Left renal cortex interstitium (tissue), 4 donors: Measurements from ENCODE around the gene HMX2. TPM values are rescaled to one million over a fixed set of nuclear protein-coding genes. Genes with fewer than 3 reads are reported as not detected.

Experiments
- DNase-seq, 4 donors: peaks; one replicate each; pipeline ENCODE4 v3.0.0-alpha.2; 2013; ENCODE audit warnings: low read depth in 4 of 4, low spot score in 2 of 4, missing footprints in 1 of 4
- polyA plus RNA-seq, 4 donors: library from polyadenylated mRNA; unstranded; fragments of 120-200 nt; gene quantifications; one replicate each; pipeline ENCODE4 v1.2.1, GENCODE V29; 2013; ENCODE audit not compliant: insufficient read length in 4 of 4

The HMX2 gene
- polyA plus RNA-seq, 4 donors: 1.4 to 2.9 (median 2.2) TPM

DNA sequence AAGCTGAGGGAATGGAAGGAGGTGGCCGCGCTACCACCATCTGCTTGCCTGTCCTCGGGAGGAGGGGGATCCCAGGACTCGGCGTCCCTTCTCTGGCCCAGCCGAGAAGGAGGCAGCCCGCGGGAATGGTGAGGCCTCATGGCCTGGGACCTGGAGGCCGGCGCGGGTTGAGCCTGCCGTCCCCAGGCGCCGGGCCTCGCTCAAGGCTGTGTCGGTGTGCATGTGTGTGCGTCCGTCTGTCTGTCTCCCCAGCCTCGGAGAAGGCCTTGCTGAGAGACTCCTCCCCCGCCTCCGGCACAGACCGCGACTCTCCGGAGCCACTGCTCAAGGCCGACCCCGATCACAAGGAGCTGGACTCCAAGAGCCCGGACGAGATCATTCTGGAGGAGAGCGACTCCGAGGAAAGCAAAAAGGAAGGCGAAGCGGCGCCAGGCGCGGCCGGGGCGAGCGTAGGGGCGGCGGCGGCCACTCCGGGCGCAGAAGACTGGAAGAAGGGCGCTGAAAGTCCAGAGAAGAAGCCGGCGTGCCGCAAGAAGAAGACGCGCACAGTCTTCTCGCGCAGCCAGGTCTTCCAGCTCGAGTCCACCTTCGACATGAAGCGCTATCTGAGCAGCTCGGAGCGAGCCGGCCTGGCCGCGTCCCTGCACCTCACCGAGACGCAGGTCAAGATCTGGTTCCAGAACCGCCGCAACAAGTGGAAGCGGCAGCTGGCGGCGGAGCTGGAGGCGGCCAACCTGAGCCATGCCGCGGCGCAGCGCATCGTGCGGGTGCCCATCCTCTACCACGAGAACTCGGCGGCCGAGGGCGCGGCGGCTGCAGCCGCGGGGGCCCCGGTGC, 10.9 kb upstream of the HMX2 start:
- DNase-seq: no peak

GRCh38 chr10:123139165-123139520, 8.8 kb upstream of the HMX2 start:
- DNase-seq: no peak

- DNase-seq: no peak
These were observed 8.3 kb upstream of the HMX2 start for GRCh38 chr10:123139521-123140163.

DNA sequence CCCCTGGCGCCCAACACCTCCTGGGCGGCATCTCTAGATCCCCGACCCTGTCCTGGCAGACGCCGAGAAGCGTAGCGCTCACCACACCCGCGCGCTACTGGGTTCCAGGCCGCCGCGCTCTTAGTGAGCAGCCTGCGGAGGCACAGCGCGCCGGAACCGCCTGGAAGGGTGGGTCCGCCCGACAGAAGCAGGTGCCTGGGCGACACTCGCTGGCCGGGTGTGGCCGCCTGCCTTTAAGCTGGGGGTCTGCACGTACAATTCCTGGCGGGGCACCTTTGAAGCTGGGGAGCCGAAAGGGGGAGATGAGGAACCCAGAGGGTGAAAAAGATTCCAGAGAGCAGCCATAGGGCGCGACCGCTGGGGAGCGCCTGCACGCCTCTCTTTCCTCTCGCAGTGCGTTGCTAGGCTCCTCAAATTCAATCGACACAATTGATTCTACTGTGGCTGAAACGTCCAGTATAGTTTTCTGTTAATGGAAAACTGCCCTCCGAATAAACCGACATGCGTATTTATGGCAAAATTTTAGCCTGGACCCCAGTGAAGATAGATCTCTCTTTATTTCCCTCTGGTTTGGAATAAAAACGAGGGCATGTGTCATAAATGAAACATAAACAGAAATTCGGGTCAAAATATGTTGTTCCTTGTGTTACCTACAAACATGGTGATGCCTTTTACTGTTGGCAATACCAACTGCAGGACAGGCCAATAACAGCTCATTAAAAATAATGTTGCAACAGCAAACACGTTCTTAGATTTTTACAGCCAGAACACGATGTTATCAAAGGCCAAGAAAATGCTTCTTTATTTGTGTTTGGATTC, 7.6 kb upstream of the HMX2 start:
- no peak for DNase-seq

DNA sequence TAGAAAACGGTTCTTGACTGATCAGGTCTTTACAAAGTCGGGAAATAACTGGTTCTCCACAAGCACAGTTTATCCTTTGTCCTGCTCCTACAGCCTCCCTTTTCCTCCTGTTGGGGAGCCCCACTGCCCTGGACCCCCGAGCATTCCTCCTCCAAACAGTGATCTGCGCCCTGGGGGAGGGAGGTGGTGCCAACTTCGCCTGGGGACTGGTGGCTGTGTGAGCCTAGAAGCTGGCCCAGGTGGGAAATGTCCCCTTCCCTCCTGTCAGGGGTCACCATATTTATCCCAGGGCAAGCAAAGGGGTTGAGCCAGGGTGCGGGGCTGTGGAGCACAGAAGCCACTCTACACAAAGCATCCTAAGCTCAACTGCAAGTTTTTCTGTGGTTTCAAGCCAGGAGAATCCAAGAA, 6.9 kb upstream of the HMX2 start:
- DNase-seq: no peak

DNA sequence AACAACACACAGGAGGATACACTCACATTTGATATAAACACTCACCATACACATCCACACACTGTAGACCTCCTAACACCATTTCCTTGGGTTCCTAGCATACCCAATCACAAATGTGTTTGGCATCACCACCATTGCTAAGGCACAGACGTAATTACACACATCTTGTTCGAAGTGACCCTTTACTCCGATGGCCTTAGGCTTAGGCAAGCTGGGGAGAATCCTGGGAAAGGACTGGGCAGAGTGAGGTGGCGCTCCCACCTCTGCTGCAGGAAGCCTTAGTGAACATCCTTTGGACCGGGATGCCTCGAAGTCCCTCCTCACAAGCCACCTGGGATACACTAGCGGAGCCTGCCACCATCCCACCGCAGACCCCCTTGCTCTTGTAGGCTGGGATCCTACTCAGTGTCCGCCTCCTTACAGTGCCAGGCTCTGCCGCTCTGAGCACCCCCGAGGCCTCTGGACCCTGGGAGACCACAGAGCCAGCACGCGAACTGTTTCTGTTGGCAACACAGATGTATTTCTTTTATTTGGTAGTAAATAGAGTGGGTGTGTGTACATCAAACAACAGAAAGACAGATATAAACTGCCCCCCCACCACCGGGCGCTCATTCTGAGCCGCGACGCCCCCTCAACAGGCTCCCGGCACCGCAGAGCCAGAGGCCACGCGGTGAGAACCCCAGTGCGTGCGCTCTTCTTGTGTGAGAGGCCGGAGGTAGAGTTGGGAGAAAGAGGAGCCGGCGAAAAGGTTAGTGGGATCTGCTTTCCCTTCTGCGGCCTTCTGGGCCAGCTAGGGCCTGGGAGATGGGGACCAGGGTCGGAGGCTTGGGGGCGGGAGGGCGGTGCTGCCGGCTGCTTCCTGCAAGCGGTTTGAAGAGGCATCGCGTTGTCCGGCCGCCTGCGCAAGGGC, 5.9 kb upstream of the HMX2 start:
- no peak for DNase-seq

GRCh38 chr10:123142701-123143161, 5.2 kb upstream of the HMX2 start:
- DNase-seq: no peak

- no peak for DNase-seq
These were observed 4.6 kb upstream of the HMX2 start for GRCh38 chr10:123143162-123143824.

DNA sequence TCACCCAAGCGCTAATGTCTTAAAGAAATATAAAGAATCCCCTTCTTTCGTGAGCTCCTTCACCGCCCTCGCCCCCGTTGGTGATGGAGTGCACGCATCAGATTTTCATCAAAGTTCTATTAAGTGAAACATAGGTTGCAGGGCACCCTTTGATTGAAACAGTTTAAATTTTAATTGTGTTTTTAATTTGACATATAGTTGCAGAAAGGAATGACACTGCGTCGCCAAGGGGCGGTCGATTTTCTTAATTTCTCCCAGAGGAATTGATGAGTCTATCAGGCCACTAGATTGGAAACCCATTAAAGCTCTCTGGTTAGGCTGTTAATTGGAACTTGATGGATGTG, 4.1 kb upstream of the HMX2 start:
- no peak for DNase-seq

GRCh38 chr10:123144697-123145541, 3.0 kb upstream of the HMX2 start:
- no peak for DNase-seq

DNA sequence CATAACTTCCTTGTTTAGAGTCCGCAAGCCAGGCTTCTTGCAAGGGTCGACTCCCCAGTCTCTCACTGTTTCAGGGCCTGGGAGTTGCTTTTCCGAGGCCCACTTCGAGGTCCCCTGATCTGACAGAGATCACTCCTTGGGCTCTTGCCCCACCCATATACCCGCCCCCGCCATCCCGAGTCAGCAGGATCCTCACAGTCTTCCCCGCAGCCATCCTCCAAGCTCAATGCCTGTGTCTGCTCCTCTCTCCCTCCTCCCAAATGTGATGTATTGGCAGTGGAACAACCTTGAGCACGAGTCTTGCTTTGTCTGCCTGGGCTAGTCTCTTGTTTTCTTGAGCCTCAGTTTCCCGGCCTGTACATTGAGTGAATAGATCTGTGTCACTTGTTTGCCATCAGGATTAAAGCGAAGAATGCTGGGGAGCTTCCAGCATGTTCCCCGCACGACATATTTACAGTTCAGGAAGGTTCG, 2.4 kb upstream of the HMX2 start:
- DNase-seq: no peak

DNA sequence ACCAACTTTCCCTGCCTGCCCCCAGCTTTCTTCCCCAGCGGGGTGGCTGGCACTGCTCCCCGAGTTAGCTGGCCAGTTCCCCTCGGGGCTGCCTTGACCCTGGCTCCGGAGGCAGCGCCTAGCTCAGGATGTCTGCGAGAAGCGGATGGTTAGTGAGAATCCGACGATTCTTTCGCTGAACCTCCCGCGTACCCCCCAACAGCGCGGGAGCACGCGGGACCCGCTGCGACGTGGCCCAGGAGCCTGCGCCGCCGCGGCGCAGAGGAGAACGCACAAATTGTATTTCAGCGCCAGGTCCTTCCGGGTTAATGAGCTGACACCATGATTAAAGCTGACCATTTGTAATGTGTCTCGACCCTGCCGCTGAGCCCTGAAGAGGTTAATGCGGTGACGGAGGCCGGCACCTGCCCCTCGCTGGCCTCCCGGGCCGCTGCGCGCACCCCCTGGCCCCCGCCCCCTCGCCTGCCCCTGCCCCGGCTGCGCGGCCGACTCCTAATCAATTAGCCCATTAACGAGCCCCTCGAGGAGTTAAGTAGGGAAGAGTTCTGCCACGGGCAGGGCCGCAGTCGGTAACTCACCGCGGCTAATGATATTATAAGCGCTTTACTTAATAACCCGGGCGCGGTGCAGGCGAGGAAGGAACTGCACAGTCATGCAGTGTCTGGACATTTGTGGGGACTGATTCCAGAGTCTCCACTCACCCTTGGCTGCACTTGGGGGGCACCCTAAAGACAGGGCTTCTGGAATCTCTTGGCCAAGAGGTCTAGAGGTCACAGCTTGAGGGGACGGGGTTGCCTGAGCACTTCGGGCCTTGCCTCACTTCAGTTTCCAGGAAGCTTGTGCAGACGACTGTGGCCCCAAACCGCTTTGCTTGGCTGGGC, 1.7 kb upstream of the HMX2 start:
- no peak for DNase-seq

DNA sequence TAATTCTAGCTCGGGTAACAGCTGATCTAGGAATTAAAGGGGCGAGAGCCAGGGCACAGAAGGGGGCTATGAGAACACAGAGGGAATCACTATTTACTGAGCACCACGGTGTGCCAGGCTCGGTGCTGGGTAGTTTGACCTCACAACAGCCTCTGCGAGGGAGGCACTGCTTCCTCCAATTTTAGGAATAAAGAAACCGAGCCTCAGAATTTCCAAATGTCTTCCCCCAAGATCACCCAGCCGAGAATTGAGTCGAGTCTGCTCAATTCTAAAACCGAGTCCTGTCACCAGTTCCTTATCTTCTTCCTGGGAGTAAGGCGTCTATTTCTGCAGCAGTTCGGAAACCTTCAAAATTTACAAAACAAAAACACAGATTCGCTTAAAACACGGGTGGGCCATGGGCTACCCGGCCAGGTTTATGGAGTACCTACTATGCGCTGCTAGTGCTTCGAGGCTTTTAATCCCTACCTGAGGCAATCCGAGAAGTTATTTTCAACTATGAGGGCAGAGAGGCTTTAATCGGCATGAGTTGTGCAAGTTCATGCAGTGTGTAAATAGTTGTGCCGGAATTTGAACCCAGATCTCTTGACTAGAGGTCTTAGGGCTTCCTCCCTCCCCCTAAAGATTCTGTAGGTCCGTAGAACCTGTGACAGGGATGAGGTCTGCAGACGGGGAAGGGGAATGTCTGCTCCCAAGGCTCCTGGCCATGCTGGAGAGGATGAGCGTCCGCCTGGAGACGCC, 872 bp upstream of the HMX2 start:
- DNase-seq: no peak

DNA sequence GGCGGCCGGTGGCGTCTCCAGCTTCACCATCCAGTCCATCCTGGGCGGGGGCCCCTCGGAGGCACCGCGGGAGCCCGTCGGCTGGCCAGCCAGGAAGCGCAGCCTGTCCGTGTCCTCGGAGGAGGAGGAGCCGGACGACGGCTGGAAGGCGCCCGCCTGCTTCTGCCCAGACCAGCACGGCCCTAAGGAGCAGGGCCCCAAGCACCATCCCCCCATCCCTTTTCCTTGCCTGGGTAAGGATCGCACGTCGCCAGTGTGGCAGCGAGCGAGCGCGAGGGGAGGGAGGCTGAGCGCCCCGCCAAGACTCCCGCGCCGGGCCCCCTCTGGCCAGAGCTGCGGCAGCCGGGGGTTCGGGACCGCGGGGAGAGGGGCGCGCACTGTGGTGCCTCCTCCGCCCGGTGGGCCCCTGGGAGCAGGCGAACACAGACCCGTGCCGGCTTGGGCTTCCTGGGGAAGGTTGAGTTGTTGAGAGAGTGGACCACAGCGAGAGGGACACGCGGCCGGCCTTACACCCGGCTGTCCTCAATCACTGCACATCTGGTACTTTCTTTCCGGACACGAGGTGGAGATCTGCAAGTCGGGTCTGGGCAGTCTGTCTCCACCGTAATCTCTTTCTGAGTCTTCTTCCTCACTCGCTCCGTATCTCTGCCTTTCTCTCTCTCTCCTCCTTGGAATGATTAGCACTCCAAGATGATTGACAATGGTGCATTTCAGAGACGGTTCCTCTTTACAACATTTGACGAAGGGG, 652 bp downstream of the HMX2 start:
- no peak for DNase-seq

DNA sequence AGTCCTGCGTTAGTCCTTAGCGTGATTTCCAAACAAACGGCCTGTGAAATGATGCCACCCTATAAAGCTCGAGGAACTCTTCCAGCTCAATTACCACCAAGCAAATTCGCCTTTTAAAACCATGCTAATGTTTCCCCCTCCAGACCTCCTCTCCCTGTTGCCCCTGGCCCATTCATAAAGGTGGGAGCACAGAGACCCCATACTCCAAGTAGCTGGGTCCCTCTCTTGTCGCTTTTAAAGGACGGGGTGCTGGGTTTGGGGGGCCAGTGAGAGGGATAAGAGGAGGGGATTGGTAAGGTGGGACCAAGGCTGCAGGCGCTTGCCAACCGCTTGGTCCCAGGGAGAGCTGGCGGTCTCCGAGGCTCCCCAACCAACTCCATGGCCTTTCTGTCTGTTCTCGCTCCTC, 1.2 kb downstream of the HMX2 start:
- no peak for DNase-seq

DNA sequence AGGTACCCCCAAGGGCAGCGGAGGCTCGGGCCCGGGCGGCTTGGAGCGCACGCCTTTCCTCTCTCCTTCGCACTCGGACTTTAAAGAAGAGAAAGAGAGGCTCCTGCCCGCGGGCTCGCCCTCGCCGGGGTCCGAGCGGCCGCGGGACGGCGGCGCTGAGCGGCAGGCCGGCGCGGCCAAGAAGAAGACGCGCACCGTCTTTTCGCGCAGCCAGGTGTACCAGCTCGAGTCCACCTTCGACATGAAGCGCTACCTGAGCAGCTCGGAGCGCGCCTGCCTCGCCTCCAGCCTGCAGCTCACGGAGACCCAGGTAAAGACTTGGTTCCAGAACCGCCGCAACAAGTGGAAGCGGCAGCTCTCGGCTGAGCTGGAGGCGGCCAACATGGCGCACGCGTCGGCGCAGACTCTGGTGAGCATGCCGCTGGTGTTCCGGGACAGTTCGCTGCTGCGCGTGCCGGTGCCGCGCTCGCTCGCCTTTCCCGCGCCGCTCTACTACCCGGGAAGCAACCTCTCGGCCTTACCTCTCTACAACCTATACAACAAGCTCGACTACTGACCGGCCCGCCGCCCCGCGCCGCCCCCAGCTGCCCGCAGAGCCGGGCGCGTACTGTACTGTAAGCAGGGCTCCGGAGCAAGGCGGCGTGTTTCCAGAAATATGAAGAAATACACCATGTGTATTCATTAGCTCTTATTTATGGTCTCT, 1.8 kb downstream of the HMX2 start:
- no peak for DNase-seq
